ENCODE data around the gene GCNT3.

Gene GCNT3

GRCh38 chr15:59611276-59612260, at the start of gene GCNT3:
Gene GCNT3, plus strand, starts transcription at chr15:59611783. Its CDS starts 6,456 bp downstream, at chr15:59618239.
- DNase-seq (ENCODE audit: low read depth), result no peak

- no peak for DNase-seq (ENCODE audit: low read depth)
Observed at GRCh38 chr15:59562448-59563186, 49.0 kb upstream of the GCNT3 start.

- DNase-seq (ENCODE audit: low read depth), result no peak
Observed at GRCh38 chr15:59565299-59565698, 46.3 kb upstream of the GCNT3 start.

GRCh38 chr15:59567324-59567723, 44.3 kb upstream of the GCNT3 start:
- DNase-seq (ENCODE audit: low read depth), result no peak

- no peak for DNase-seq (ENCODE audit: low read depth)
Observed at GRCh38 chr15:59569477-59569876, 42.1 kb upstream of the GCNT3 start.

- DNase-seq (ENCODE audit: low read depth), result no peak
Observed at GRCh38 chr15:59570315-59570714, 41.3 kb upstream of the GCNT3 start.

GRCh38 chr15:59571606-59572005, 40.0 kb upstream of the GCNT3 start:
- DNase-seq (ENCODE audit: low read depth), result no peak

- DNase-seq (ENCODE audit: low read depth), result no peak
Observed at GRCh38 chr15:59583088-59583487, 28.5 kb upstream of the GCNT3 start.

GRCh38 chr15:59587085-59587826, 24.3 kb upstream of the GCNT3 start:
- no peak for DNase-seq (ENCODE audit: low read depth)

GRCh38 chr15:59590027-59590426, 21.6 kb upstream of the GCNT3 start:
- DNase-seq (ENCODE audit: low read depth), result no peak

- no peak for DNase-seq (ENCODE audit: low read depth)
Observed at GRCh38 chr15:59591356-59591755, 20.2 kb upstream of the GCNT3 start.

- no peak for DNase-seq (ENCODE audit: low read depth)
Observed at GRCh38 chr15:59594493-59594942, 17.1 kb upstream of the GCNT3 start.

GRCh38 chr15:59594991-59595390, 16.6 kb upstream of the GCNT3 start:
- no peak for DNase-seq (ENCODE audit: low read depth)

GRCh38 chr15:59595434-59595915, 16.1 kb upstream of the GCNT3 start:
- no peak for DNase-seq (ENCODE audit: low read depth)

- DNase-seq (ENCODE audit: low read depth), result no peak
Observed at GRCh38 chr15:59596640-59597039, 14.9 kb upstream of the GCNT3 start.

- no peak for DNase-seq (ENCODE audit: low read depth)
Observed at GRCh38 chr15:59598461-59598860, 13.1 kb upstream of the GCNT3 start.

- no peak for DNase-seq (ENCODE audit: low read depth)
Observed at GRCh38 chr15:59605994-59606393, 5.6 kb upstream of the GCNT3 start.

- no peak for DNase-seq (ENCODE audit: low read depth)
Observed at GRCh38 chr15:59609730-59610712, 1.6 kb upstream of the GCNT3 start.

- DNase-seq (ENCODE audit: low read depth), result no peak
Observed at GRCh38 chr15:59614153-59614552, 2.6 kb downstream of the GCNT3 start.

- no peak for DNase-seq (ENCODE audit: low read depth)
Observed at GRCh38 chr15:59615661-59616060, 4.1 kb downstream of the GCNT3 start.

GRCh38 chr15:59616379-59616778, 4.8 kb downstream of the GCNT3 start:
- no peak for DNase-seq (ENCODE audit: low read depth)

Measured in activated T-helper 1 cell treated with Interleukin-2 at 50 U/mL for 16 hours (primary cell).